GM18951 (cell line): Measurements from ENCODE around the gene SLC22A2.
"Not testable (repeated sequence)": the region's sequence is repeated elsewhere in the genome, so short reads cannot be mapped to it uniquely, and the experiment has no call there.

Experiments
- POLR2A ChIP-seq: IDR thresholded peaks from 4 replicates; pipeline ENCODE4 v1.6.1; 2011; ENCODE audit warnings: mild to moderate bottlenecking; ENCODE audit not compliant: insufficient read length, insufficient read depth; ENCODE audit errors: extremely low read depth
- in situ Hi-C: fragments of 300-500 bp; cut with MboI; formaldehyde crosslinking; loops from one replicate; pipeline ENCODE4 v1.12.0; 2022; ENCODE audit warnings: low sequenced_read_pairs, mixed read lengths, inconsistent platforms; ENCODE audit not compliant: unreplicated experiment

SLC22A2 gene

DNA sequence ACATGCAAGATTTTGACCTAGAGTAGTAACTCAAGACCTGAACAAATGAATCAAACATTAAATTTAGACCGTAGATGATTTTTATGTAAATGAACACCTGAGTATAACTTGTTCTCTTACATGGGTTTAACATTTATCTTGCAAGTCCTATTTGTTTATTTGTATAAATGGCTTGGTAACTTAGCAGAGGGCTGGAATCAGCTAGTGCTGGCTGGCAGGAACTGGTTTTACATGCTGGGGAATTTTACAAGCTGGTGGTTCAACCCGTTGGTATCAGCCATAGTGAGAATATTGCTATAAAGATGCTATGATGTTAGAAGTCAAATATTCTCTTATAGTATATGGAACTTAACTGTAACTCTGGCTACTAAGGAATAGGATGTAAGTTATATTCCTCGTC is 8.9 kb downstream of the SLC22A2 start:
- TF ChIP-seq POLR2A, result no peak
- in situ Hi-C loops, result no loop called here

GRCh38 chr6:160248538-160248937 is 10.1 kb downstream of the SLC22A2 start:
- in situ Hi-C loops, result no loop called here
- TF ChIP-seq POLR2A, result no peak

DNA sequence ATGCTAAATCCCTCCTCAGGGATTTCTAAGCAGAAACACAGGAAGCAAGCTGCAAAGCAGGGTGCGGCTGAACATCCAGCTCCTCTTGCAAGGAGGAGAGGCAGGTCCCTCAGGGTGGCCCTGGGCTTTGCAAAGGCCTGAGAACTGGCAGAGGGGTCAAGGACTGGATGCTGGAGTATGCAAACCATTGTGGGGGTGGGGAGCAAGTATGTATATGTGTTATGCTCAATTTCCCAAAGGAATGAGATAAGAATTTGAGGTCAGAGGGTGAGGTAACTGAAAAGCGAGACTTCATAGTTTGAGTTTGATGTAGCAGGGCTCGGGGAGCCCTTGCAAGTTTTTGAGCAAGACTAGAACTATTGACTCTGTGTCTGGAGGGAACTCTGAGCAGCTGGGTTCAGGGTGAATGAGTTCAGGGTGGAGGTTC is 11.2 kb downstream of the SLC22A2 start:
- in situ Hi-C loops, result no loop called here
- TF ChIP-seq POLR2A, result no peak

- no peak for TF ChIP-seq POLR2A
- in situ Hi-C loops, result no loop called here
These were observed 17.9 kb downstream of the SLC22A2 start for GRCh38 chr6:160240691-160241084.

DNA sequence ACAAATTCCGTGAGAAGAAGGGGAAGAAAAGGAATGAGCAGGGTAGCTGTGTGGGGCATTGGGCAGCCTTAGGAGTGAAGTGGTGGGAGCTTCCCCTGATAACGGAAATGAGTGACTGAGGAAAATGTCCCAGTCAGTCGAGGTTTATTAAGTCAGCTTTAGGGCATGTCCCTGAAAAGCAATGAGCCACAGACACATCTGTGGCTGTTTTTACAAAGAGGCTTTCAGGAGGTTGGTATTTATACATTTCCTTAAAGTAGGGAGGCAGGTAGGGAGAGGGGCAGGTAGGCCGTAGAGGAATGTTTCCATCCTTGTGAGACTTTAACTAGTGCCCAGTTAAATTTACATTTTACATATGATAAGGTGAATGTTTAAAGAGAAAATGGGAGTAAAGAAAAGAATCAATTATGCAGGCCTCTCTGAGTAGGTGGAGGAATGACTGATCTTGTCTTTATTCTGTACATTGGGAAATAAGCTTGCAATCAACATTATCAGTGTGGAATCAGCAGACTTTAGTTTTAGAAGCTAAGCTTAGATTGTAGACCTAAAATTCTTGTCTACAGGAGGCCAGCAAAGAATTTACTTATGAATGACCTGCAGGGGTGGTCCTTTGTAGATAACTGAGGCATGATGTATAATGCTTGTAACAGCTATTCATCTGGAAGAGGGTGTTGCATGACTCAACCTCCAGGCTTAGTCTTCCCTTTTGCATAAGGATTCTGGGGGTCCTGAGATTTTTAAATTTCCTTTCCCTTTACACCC is 18.5 kb downstream of the SLC22A2 start:
- TF ChIP-seq POLR2A, result no peak
- in situ Hi-C loops, result no loop called here

DNA sequence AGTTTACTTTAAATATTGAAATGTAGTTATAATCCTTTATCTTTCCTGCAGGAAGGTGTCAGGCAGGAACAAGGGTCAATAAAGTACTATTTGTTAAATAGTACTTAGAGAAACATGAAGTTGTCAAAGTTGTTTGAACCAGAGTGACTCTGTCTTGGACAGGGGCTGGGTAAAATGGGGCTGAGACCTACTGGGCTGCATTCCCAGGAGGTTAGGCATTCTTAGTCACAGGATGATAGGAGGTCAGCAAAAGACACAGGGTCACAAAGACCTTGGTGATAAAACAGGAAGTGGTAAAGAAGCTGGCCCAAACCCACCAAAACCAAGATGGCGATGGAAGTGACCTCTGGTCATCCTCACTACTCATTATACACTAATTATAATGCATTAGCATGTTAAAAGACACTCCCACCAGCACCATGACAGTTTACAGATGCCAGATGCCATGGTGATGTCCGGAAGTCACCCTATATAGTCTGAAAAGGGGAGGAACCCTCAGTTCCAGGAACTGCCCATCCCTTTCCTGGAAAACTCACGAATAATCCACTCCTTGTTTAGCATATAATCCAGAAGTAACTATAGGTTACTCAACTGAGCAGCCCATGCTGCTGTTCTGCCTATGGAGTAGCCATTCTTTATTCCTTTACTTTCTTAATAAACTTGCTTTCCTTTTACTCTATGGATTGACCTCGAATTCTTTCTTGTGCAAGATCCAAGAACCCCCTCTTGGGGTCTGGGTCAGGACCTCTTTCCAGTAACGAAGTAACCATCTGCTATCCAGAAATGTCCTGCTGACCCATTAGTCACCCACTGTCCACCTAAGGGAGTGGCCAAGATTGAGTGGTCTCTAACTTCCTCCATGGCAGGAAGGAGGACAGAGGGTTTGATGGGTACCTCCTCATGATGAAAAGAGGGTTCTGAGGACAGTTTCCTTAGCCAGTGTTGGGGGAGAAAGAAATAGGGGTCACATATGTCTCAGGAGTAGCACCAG is 19.6 kb downstream of the SLC22A2 start:
- no peak for TF ChIP-seq POLR2A
- in situ Hi-C loops, result no loop called here

DNA sequence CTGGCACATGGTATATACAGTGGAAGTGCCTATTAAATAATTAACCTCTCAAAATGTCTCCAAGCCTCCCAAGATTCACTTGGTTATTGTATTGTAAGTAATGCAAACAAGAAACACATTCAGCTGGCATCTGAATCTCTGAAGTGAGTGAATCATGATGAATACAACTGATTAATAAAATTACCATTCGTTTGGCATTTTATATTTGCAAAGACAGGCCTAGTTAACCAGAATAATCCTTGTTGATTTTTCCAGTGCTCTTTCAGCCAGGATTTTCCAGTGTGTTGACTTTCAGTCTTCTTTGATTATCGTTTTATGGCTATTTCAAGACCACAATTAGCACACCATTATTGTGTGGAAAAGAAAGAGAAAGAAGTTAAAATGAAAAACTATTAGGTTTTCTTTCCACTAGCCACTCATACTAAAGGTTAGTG is 20.3 kb downstream of the SLC22A2 start:
- in situ Hi-C loops, result no loop called here
- TF ChIP-seq POLR2A, result no peak

DNA sequence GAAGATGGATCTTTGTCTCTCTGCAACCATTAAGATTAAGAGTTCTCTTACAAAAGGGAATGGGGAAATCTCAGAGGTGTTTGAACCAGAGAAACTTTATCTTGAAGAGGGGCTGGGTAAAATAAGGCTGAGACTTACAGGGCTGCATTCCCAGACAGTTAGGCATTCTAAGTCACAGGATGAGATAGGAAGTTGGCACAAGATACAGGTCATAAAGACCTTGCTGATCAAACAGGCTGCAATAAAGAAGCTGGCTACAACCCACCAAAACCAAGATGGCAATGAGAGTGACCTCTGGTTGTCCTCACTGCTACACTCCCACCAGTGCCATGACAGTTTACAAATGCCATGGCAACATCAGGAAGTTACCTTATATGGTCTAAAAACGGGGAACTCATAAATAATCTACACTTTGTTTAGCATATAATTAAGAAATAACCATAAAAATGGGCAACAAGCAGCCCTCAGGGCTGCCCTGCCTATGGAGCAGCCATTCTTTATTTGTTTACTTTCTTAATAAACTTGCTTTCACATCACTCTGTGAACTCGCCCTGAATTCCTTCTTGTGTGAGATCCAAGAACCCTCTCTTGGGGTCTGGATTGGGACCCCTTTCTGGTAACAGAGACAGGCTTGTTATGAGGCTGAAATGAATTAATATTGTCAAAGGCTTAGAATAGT is 20.9 kb downstream of the SLC22A2 start:
- in situ Hi-C loops, result not testable (repeated sequence)

DNA sequence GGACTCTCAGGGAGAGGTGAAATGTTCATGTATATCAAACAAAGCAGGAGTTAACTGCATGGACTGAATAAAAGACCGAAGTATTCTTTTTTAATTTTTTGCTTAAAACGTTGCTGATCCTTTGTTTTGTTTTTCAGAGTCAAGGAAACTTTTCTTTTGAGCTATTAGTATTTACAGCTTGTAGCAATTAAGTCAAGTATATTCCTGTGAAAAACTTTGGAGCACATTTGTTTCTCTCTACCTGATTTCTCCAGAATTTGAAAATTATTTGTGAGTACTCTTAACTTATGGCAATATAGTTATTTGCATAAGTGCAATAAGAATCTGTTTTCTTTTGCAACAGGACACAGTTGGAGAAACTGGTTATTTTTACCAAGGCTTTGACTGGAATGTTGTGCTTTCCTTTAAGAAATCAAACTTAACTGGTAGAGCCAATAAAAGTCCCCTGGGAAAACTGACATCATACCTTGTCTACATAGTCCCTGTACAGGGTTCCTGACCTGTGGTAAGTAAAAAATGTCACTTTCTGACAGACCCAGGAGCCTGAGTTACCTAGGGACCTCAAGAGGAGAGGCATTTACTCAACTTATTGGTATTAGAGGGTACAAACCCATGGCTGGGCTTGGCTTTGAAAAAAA is 22.3 kb downstream of the SLC22A2 start:
- in situ Hi-C loops, result not testable (repeated sequence)

DNA sequence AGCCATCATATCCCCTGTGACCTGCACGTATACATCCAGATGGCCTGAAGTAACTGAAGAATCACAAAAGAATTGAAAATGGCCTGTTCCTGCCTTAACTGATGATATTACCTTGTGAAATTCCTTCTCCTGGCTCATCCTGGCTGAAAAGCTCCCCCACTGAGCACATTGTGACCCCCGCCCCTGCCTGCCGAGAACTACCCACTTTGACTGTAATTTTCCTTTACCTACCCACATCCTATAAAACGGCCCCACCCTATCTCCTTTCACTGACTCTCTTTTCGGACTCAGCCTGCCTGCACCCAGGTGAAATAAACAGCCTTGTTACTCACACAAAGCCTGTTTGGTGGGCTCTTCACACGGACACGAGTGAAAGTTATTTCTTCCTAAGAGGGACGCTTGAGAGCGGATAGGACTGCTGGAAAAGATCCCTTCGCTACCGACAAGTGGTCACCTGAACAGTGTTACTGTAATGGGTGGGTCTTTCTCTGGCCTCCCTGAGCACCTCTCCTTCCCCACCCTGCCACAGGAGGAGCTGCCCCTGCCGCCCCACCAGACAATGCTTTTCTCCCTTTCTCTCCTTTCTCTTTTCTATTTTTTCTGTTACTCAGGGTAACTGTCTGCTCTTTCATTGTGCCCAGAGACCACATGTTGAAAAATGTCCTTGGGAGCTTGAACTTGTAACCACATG is 24.5 kb downstream of the SLC22A2 start:
- in situ Hi-C loops, result not testable (repeated sequence)

DNA sequence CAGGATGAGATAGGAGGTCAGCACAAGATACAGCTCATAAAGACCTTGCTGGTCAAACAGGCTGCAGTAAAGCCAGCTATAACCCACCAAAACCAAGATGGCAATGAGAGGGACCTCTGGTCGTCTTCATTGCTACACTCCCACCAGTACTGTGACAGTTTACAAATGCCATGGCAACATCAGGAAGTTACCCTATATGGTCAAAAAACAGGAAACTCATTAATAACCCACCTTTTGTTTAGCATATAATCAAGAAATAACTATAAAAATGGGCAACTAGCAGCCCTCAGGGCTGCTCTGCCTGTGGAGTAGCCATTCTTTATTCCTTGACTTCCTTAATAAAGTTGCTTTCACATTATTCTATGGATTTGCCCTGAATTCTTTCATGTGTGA is 30.9 kb downstream of the SLC22A2 start:
- in situ Hi-C loops, result no loop called here
- TF ChIP-seq POLR2A, result no peak

- TF ChIP-seq POLR2A, result no peak
- in situ Hi-C loops, result no loop called here
These were observed 31.4 kb downstream of the SLC22A2 start for GRCh38 chr6:160227038-160227768.
